ENCODE results near the gene TNPO1.
A peak's percentile ranks its signal among the peaks of the same experiment; 100 is the strongest.
"Not testable (repeated sequence)": the region's sequence is repeated elsewhere in the genome, so short reads cannot be mapped to it uniquely, and the experiment has no call there.

The TNPO1 gene

GRCh38 chr5:72816284-72817075 lies at the start of gene TNPO1:
Gene TNPO1 (plus strand): TSS chr5:72816661. CDS start chr5:72816738, 77 bp downstream.
- peak; percentile 80 for DNase-seq

GRCh38 chr5:72767289-72768010 lies 49.0 kb upstream of the TNPO1 start:
- no peak for DNase-seq

- no peak for DNase-seq
These were observed 46.2 kb upstream of the TNPO1 start for GRCh38 chr5:72770266-72770665.

DNA sequence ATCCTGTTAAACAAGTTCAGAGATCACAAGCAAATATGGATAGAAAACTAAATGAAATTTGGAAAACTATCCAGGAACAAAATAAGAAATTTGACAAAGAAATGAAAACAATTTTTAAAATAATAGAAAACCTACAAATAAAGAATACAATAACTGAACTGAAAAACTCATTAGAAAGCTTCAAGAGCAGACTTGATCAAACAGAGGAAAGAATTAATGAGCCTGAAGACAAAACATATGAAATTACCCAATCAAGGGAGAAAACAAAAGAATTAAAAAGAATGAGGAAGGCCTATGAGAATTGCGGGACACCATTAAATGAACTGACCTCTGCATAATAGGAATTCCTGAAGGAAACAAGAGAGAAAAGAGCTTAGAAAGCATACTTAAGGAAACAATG lies 39.8 kb upstream of the TNPO1 start:
- DNase-seq = no peak

- DNase-seq = no peak
These were observed 36.9 kb upstream of the TNPO1 start for GRCh38 chr5:72779520-72779919.

GRCh38 chr5:72783354-72783753 lies 33.1 kb upstream of the TNPO1 start:
- DNase-seq = no peak

DNA sequence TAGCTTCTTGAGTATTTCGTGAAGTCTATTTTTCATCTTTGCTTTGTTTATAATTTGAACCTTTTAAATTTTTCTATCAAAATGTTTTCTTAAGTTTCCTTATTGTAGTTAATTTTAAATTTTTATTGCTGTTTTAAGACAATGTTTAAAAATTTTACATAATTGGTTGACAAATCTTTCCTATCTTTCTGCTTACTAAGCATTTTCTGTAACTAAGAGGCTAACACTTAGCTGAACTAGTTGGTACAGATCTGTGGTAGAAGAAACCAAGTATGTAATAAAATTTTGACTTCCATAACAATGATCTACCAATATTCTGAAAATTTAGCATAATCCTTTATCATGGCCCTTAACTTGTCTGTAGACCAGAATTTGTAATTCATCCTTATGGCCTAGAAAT lies 32.3 kb upstream of the TNPO1 start:
- DNase-seq = no peak

DNA sequence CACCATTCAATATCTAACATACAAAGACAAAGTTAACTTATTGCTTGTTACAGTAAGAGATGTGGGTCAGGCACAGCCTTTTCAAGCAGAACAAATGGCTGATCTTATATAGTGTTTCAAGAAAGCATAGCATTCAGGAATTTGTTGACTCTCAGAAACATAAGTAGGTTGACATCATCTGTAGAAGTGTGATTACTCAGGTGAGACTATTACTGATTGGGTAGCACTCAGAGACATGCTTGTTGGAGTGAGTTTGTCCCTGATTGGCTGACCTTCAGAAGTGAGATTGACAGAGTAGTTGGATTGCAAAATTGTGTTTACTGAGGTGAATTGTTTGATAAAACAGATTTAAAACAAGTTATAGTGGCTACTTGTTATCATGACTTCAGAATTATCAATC lies 30.7 kb upstream of the TNPO1 start:
- DNase-seq = no peak

GRCh38 chr5:72786676-72787075 lies 29.8 kb upstream of the TNPO1 start:
- DNase-seq = no peak

- no peak for DNase-seq
These were observed 27.5 kb upstream of the TNPO1 start for GRCh38 chr5:72788866-72789505.

DNA sequence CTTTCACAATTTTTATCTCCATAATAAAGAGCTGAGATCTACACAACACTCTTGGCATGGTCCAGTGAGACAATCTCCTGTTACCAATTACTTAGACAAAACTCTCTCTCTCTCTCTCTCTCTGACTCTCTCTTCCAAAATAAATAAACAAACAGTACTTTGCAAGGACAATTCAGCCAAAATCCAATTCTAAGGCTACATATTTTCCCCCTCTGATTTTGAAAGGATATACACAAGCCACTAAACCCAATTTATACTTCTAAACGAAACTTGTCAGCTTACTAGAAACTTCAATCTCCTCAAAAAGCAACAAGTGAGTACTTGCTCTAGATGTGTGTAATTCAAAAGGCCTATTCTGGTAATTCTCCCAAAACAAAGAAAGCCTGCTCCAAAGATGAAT lies 26.3 kb upstream of the TNPO1 start:
- DNase-seq = no peak

- not testable (repeated sequence) for DNase-seq
These were observed 23.8 kb upstream of the TNPO1 start for GRCh38 chr5:72792662-72793061.

GRCh38 chr5:72796001-72796400 lies 20.5 kb upstream of the TNPO1 start:
- DNase-seq = no peak

DNA sequence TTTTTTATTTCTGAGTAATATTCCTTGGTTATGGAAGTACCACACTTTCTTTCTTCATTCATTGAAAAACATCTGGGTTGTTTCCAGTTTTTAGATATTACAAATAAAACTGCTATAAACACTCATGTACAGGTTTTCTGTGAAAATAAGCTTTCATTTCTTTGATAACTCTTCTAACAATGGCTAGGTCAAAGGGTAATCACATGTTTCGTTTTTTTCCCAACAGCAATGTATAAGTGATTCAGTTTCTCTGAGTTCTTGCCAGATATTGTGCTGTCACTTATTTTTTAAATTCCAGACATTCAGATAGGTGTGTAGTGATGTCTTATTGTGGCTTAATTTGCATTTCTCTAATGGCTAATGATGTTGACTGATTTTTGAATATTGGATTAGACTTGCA lies 16.7 kb upstream of the TNPO1 start:
- no peak for DNase-seq

DNA sequence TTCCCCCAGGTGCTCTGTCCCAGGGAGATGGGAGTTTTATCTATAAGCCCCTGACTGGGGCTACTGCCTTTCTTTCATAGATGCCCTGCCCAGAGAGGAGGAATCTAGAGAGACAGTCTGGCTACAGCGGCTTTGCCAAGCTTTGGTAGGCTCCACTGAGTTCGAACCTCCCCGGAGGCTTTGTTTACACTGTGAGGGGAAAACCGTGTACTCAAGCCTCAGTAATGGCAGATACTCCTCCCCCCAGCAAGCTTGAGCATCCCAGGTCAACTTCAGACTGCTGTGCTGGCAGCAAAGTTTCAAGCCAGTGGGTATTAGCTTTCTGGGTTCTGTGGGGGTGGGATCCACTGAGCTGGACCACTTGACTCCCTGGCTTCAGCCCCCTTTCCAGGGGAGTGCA lies 7.8 kb upstream of the TNPO1 start:
- DNase-seq = not testable (repeated sequence)

- no peak for DNase-seq
These were observed 4.6 kb upstream of the TNPO1 start for GRCh38 chr5:72811849-72812248.

DNA sequence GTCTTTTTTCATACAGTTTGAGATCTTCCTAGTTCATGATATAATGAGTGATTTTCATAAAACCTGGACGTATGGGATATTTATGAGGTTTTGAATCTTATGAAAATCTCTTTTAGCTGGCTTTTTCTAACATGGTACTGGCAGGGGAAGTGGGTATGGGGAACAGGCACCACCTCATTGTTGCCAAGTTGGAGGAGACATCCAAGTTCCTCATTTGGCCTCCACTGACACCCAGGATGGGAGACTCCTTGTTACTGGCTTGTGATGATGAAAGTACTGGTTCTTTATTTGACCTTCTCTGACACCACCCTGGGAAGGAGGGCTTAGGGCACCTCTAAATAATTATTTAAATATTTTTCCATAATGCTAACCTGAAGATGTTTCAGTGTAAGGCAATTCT lies 4.0 kb upstream of the TNPO1 start:
- no peak for DNase-seq

DNA sequence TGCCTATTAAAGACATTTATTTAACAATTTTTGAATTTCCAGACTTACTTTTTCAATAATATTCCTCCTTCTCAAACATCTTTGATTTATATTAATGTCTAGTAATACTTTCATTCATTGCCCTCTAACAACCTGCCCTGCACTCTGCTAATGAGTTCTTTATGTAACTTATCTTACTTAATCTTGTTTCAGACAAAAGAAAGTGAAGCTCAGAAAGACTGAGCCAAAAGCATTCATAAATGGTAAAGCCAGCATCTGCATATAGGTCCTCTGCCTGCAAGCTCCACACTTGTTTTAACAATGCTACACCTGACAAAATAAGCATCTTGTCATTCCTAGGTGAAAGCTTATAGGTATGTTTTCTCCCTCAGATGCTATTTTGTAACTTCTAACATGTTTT lies 2.4 kb upstream of the TNPO1 start:
- no peak for DNase-seq

DNA sequence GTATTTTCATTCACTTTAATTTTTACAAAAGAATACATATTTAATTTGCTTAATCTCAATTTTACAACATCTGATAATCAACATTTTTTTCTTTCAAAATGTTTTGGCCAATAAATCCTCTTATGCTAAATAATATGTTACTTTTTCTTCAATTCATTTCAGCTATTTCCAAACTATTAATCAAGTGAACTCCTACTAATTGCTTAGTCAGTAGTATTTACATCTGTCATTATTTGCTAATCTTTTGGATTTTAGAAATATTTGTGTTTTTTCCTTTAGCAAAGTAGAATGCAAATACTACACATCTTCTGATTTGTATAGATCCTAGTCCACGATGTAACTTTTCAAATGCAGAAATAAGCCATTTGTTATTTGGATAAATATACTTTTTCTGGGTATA lies 1.6 kb upstream of the TNPO1 start:
- no peak for DNase-seq

GRCh38 chr5:72815580-72816283 lies 729 bp upstream of the TNPO1 start:
- DNase-seq = peak; percentile 69

DNA sequence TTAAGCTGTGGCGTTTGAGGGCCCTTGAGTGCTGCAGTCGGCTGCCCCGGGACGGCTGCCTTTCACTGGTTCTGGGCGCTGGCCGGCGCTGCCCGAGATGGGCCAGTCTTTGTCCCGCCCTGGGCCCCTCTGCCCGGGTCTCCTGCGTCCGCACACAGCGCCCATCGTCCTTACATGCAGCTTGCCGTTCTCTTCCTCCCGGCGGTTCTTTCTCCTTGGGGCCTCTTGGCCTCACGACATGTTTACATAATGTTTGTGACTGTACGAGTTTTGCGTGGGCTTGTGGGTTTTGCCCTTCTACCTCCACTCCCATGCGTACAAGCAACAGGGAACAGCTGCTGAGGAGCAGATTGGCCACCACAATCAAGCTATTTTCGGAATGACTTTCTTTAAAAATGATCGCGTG lies 618 bp downstream of the TNPO1 start:
- no peak for DNase-seq

DNA sequence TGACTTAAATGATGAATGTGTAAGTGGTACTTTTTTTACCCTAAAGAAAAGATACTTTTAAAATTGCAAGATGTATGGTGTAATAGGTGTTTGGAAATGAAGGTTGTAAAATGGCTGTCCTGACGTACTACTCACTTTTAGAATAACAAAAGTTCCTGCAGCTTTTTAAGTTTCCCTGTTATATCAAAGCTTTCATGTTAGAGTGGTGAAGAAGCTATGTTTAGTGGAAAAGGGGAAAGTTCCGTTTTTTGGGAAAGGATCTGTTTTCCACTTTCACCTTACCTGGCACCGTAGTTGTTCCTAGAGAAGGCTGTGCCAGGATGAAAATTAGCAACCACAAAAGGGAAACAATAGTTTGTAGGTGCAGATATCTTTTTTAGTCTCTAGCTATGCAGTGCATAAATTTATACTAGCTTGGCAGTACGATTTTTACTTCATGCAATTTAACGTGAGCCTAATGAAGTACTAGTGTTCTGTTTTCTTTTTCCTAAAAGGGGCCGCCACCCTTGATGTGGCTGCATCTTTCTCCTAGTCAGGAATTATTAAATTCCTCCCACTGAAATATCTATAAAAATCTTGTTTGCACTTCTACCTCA lies 1.3 kb downstream of the TNPO1 start:
- DNase-seq = no peak

Measured in KG1 (cell line).